Effector memory CD8-positive, alpha-beta T cell (primary cell): Measurements from ENCODE around the gene HAVCR1.
"Not testable (repeated sequence)": the region's sequence is repeated elsewhere in the genome, so short reads cannot be mapped to it uniquely, and the experiment has no call there.

Source experiments
- ATAC-seq: fragments of 150-1000 bp; cut with Tn5 transposase; replicated peaks from 2 replicates; pipeline ENCODE4 v1.10.0; 2021; ENCODE audit warnings: mild to moderate bottlenecking, moderate library complexity
- DNase-seq, 3 experiments: peaks; one replicate each; pipeline ENCODE4 v3.0.0; 2021
- H3K27ac Mint-ChIP-seq, 2 donors: one replicate each; pipeline ENCODE4 v1.8.0; 2022; ENCODE audit warnings: mild to moderate bottlenecking in 2 of 2, mixed read lengths in 2 of 2, moderate library complexity in 2 of 2
- H3K27me3 Mint-ChIP-seq, 2 donors: one replicate each; pipeline ENCODE4 v1.8.0; 2022; ENCODE audit warnings: mixed read lengths in 2 of 2
- H3K36me3 Mint-ChIP-seq: one replicate; pipeline ENCODE4 v1.8.0; 2022; ENCODE audit warnings: mild to moderate bottlenecking, moderate library complexity, mixed read lengths; ENCODE audit not compliant: insufficient read depth
- H3K4me1 Mint-ChIP-seq, 2 donors: one replicate each; pipeline ENCODE4 v1.8.0; 2022; ENCODE audit warnings: low read depth in 2 of 2, mixed read lengths in 2 of 2
- H3K4me3 Mint-ChIP-seq, 2 donors: one replicate each; pipeline ENCODE4 v1.8.0; 2022; ENCODE audit warnings: mild to moderate bottlenecking in 2 of 2, mixed read lengths in 2 of 2, moderate library complexity in 2 of 2
- H3K9me3 Mint-ChIP-seq, 2 donors: one replicate each; pipeline ENCODE4 v1.8.0; 2022; ENCODE audit warnings: mixed read lengths in 2 of 2

HAVCR1 gene

GRCh38 chr5:157038568-157039187 is 20.2 kb downstream of the HAVCR1 start:
- H3K36me3 Mint-ChIP-seq, result no peaks in the 10 kb centered on the region
- no peaks in the 10 kb centered on the region for H3K9me3 Mint-ChIP-seq
- no peaks in the 10 kb centered on the region for H3K27me3 Mint-ChIP-seq
- peaks cover 7 to 12% of the 10 kb centered on the region in 2 donors for H3K4me1 Mint-ChIP-seq
- DNase-seq (no peak), ATAC-seq (peak; percentile 29)
- H3K4me3 Mint-ChIP-seq, result peak overlapping the region; percentile 1 to 20
- H3K27ac Mint-ChIP-seq, result peak overlapping the region; percentile 7 to 52

GRCh38 chr5:157034106-157035072 is 24.5 kb downstream of the HAVCR1 start:
- ATAC-seq, H3K27ac Mint-ChIP-seq, DNase-seq, H3K9me3 Mint-ChIP-seq, H3K27me3 Mint-ChIP-seq, H3K4me3 Mint-ChIP-seq, H3K36me3 Mint-ChIP-seq: not testable (repeated sequence)
- H3K4me1 Mint-ChIP-seq, result peaks cover 15 to 26% of the 10 kb centered on the region in 2 donors

GRCh38 chr5:157033071-157033583 is 25.8 kb downstream of the HAVCR1 start:
- DNase-seq (no peak), ATAC-seq (no peak)
- Mint-ChIP-seq H3K4me1 (peaks cover 11 to 27% of the 10 kb centered on the region in 2 donors), H3K36me3 (no peaks in the 10 kb centered on the region), H3K27me3 (no peaks in the 10 kb centered on the region), H3K27ac (no peak overlapping the region), H3K4me3 (no peak overlapping the region), H3K9me3 (no peaks in the 10 kb centered on the region)

GRCh38 chr5:157030692-157031091 is 28.2 kb downstream of the HAVCR1 start:
- Mint-ChIP-seq H3K4me3 (peak overlapping the region in 1 of 2 donors; percentile 14), H3K36me3 (no peaks in the 10 kb centered on the region), H3K4me1 (peaks cover 10 to 32% of the 10 kb centered on the region in 2 donors), H3K27me3 (no peaks in the 10 kb centered on the region), H3K27ac (peak overlapping the region; percentile 20 to 82), H3K9me3 (no peaks in the 10 kb centered on the region)
- no peak for DNase-seq
- ATAC-seq, result peak; percentile 88

- Mint-ChIP-seq H3K27ac (peak overlapping the region in 1 of 2 donors; percentile 82), H3K4me3 (peak overlapping the region in 1 of 2 donors; percentile 5), H3K36me3 (no peaks in the 10 kb centered on the region)
Measured at GRCh38 chr5:157029457-157029856, 29.5 kb downstream of the HAVCR1 start.

GRCh38 chr5:157027663-157028062 is 31.3 kb downstream of the HAVCR1 start:
- peaks cover 26 to 49% of the 10 kb centered on the region in 2 donors for H3K4me1 Mint-ChIP-seq
- DNase-seq, H3K36me3 Mint-ChIP-seq, H3K4me3 Mint-ChIP-seq, H3K27me3 Mint-ChIP-seq, H3K9me3 Mint-ChIP-seq: not testable (repeated sequence)
- peak; percentile 9 for ATAC-seq
- peak overlapping the region in 1 of 2 donors; percentile 38 for H3K27ac Mint-ChIP-seq

More at GRCh38 chr5:157029457-157029856, 29.5 kb downstream of the HAVCR1 start:
- no peaks in the 10 kb centered on the region for H3K27me3 Mint-ChIP-seq
- ATAC-seq, result no peak
- peaks cover 20 to 44% of the 10 kb centered on the region in 2 donors for H3K4me1 Mint-ChIP-seq
- DNase-seq, result no peak
- H3K9me3 Mint-ChIP-seq, result no peaks in the 10 kb centered on the region

GRCh38 chr5:157026789-157027424 is 32.0 kb downstream of the HAVCR1 start:
- Mint-ChIP-seq H3K4me1 (peaks cover 31 to 49% of the 10 kb centered on the region in 2 donors), H3K27ac (peak overlapping the region in 1 of 2 donors; percentile 38), H3K4me3 (no peak overlapping the region), H3K36me3 (peaks cover 3% of the 10 kb centered on the region), H3K27me3 (no peaks in the 10 kb centered on the region), H3K9me3 (no peaks in the 10 kb centered on the region)
- no peak for ATAC-seq
- no peak for DNase-seq

GRCh38 chr5:157025093-157025698 is 33.7 kb downstream of the HAVCR1 start:
- peaks cover 28 to 38% of the 10 kb centered on the region in 2 donors for H3K4me1 Mint-ChIP-seq
- no peaks in the 10 kb centered on the region for H3K27me3 Mint-ChIP-seq
- peaks cover 3% of the 10 kb centered on the region for H3K36me3 Mint-ChIP-seq
- H3K27ac Mint-ChIP-seq, result peak overlapping the region; percentile 55 to 75
- ATAC-seq (peak; percentile 97), DNase-seq (peak; percentile 68 to 70 (median 69))
- peak overlapping the region; percentile 48 to 61 for H3K4me3 Mint-ChIP-seq
- H3K9me3 Mint-ChIP-seq, result no peaks in the 10 kb centered on the region

- no peak for ATAC-seq
- Mint-ChIP-seq H3K27ac (peak overlapping the region; percentile 55 to 75), H3K27me3 (no peaks in the 10 kb centered on the region), H3K4me3 (peak overlapping the region; percentile 48 to 61), H3K9me3 (no peaks in the 10 kb centered on the region), H3K4me1 (peaks cover 28 to 30% of the 10 kb centered on the region in 2 donors), H3K36me3 (peaks cover 3% of the 10 kb centered on the region)
- no peak for DNase-seq
Measured at GRCh38 chr5:157024208-157024959, 34.5 kb downstream of the HAVCR1 start.

- Mint-ChIP-seq H3K36me3 (peaks cover 3% of the 10 kb centered on the region), H3K27me3 (no peaks in the 10 kb centered on the region), H3K4me1 (peaks cover 24 to 25% of the 10 kb centered on the region in 2 donors), H3K4me3 (no peak overlapping the region), H3K27ac (peak overlapping the region in 1 of 2 donors; percentile 2), H3K9me3 (no peaks in the 10 kb centered on the region)
- ATAC-seq (no peak), DNase-seq (no peak)
Measured at GRCh38 chr5:157022024-157022423, 36.9 kb downstream of the HAVCR1 start.

- Mint-ChIP-seq H3K27me3 (no peaks in the 10 kb centered on the region), H3K9me3 (no peaks in the 10 kb centered on the region), H3K4me1 (peaks cover 17 to 21% of the 10 kb centered on the region in 2 donors), H3K36me3 (peaks cover 3% of the 10 kb centered on the region), H3K27ac (no peak overlapping the region), H3K4me3 (no peak overlapping the region)
- no peak for ATAC-seq
- DNase-seq, result no peak
Measured at GRCh38 chr5:157020511-157021222, 38.2 kb downstream of the HAVCR1 start.

GRCh38 chr5:157020002-157020401 is 38.9 kb downstream of the HAVCR1 start:
- no peak overlapping the region for H3K27ac Mint-ChIP-seq
- ATAC-seq, result no peak
- H3K27me3 Mint-ChIP-seq, result no peaks in the 10 kb centered on the region
- no peaks in the 10 kb centered on the region for H3K9me3 Mint-ChIP-seq
- DNase-seq, result no peak
- no peak overlapping the region for H3K4me3 Mint-ChIP-seq
- peaks cover 10 to 16% of the 10 kb centered on the region in 2 donors for H3K4me1 Mint-ChIP-seq
- peaks cover 3% of the 10 kb centered on the region for H3K36me3 Mint-ChIP-seq
